ENCODE results near the gene CBFA2T3. TPM values are rescaled to one million over a fixed set of nuclear protein-coding genes. Genes with fewer than 3 reads are reported as not detected.

CBFA2T3 gene
- total RNA-seq, 1 experiment from 2014 or later: 13.7 TPM

GRCh38 chr16:88902744-88903143, 74.3 kb downstream of the CBFA2T3 start:
- CTCF ChIA-PET: no interaction called here
- H3K27me3 ChIP-seq (ENCODE audit: control insufficient read depth, insufficient read depth, low read length): no peaks in the 10 kb centered on the region
- in situ Hi-C loops (cut with HindIII; ENCODE audit: low pct_unique_long_range_greater_than_20kb, low sequenced_read_pairs) (no loop called here), intact Hi-C loops (cut with micrococcal nuclease; ENCODE audit: unreplicated experiment) (no loop called here)
- TF ChIP-seq TCF7L2 (IDR thresholded peaks at IDR 0.05; ENCODE audit: low read depth, low read length): no peak
- no peak overlapping the region for H3K27ac ChIP-seq (ENCODE audit: low read length)
- no peak for DNase-seq (ENCODE audit: low read depth, low spot score)
- H3K36me3 ChIP-seq (ENCODE audit: control insufficient read depth, insufficient read depth, low read length): no peaks in the 10 kb centered on the region
- H3K4me3 ChIP-seq (ENCODE audit: low read depth in 2 of 2, low read length in 2 of 2): no peak overlapping the region
- POLR2A ChIA-PET: no interaction called here
- no peak for ATAC-seq
- no peaks in the 10 kb centered on the region for H3K9me3 ChIP-seq (ENCODE audit: control insufficient read depth, insufficient read depth, low read depth, low read length)
- H3K4me1 ChIP-seq (ENCODE audit: control insufficient read depth, insufficient read depth, low read length): peaks cover 4% of the 10 kb centered on the region; the same call in 1 of the 2 replicates
- BruUV-seq (replicated peaks): no TSS peak

GRCh38 chr16:88901718-88902337, 75.2 kb downstream of the CBFA2T3 start:
- H3K27me3 ChIP-seq (ENCODE audit: control insufficient read depth, insufficient read depth, low read length): no peaks in the 10 kb centered on the region
- H3K27ac ChIP-seq (ENCODE audit: low read length): no peak overlapping the region
- CTCF ChIA-PET: no interaction called here
- H3K4me1 ChIP-seq (ENCODE audit: control insufficient read depth, insufficient read depth, low read length): no peaks in the 10 kb centered on the region
- no peak for DNase-seq (ENCODE audit: low read depth, low spot score)
- in situ Hi-C loops (cut with HindIII; ENCODE audit: low pct_unique_long_range_greater_than_20kb, low sequenced_read_pairs): no loop called here
- H3K4me3 ChIP-seq (ENCODE audit: low read depth in 2 of 2, low read length in 2 of 2): no peak overlapping the region
- POLR2A ChIA-PET: no interaction called here
- TF ChIP-seq REST (IDR thresholded peaks at IDR 0.05; ENCODE audit: insufficient read depth in 1 of 2, low read depth in 2 of 2, low read length in 1 of 2) (no peak), CTCF (IDR thresholded peaks at IDR 0.05) (no peak; the same call in 1 of the 2 replicates)
- no TSS peak for BruUV-seq (replicated peaks)
- ATAC-seq: no peak
- H3K36me3 ChIP-seq (ENCODE audit: control insufficient read depth, insufficient read depth, low read length): no peaks in the 10 kb centered on the region
- intact Hi-C loops (cut with micrococcal nuclease; ENCODE audit: unreplicated experiment): no loop called here
- no peaks in the 10 kb centered on the region for H3K9me3 ChIP-seq (ENCODE audit: control insufficient read depth, insufficient read depth, low read depth, low read length)

- no TSS peak for BruUV-seq (replicated peaks)
- Histone ChIP-seq H3K9me3 (ENCODE audit: control insufficient read depth, insufficient read depth, low read depth, low read length) (no peaks in the 10 kb centered on the region), H3K4me3 (ENCODE audit: low read depth in 2 of 2, low read length in 2 of 2) (no peak overlapping the region), H3K4me1 (ENCODE audit: control insufficient read depth, insufficient read depth, low read length) (no peaks in the 10 kb centered on the region), H3K36me3 (ENCODE audit: control insufficient read depth, insufficient read depth, low read length) (no peaks in the 10 kb centered on the region), H3K27ac (ENCODE audit: low read length) (no peak overlapping the region), H3K27me3 (ENCODE audit: control insufficient read depth, insufficient read depth, low read length) (no peaks in the 10 kb centered on the region)
- in situ Hi-C loops (cut with HindIII; ENCODE audit: low pct_unique_long_range_greater_than_20kb, low sequenced_read_pairs): no loop called here
- no peak for TF ChIP-seq REST (IDR thresholded peaks at IDR 0.05; ENCODE audit: insufficient read depth in 1 of 2, low read depth in 2 of 2, low read length in 1 of 2)
- no peak for TF ChIP-seq TCF7L2 (IDR thresholded peaks at IDR 0.05; ENCODE audit: low read depth, low read length)
- TF ChIP-seq CTCF (IDR thresholded peaks at IDR 0.05): no peak
- TF ChIP-seq POLR2AphosphoS5 (IDR thresholded peaks at IDR 0.05; ENCODE audit: low read depth, low read length): no peak
- TF ChIP-seq SIN3A (IDR thresholded peaks at IDR 0.05; ENCODE audit: borderline replicate concordance, insufficient read depth, low read depth, low read length): no peak
- ChIA-PET POLR2A (no interaction called here), CTCF (no interaction called here)
- DNase-seq (ENCODE audit: low read depth, low spot score): no peak
- ATAC-seq: no peak
- intact Hi-C loops (cut with micrococcal nuclease; ENCODE audit: unreplicated experiment): no loop called here
Measured at GRCh38 chr16:88900662-88901052, 76.3 kb downstream of the CBFA2T3 start.
